Duodenal mucosa (tissue), 2 donors: ENCODE results near the gene TREML4.

Experiments
- H3K27ac ChIP-seq: one replicate; pipeline ENCODE4 v1.7.0; 2013; ENCODE audit warnings: low read depth, low read length
- H3K27me3 ChIP-seq, 2 donors: one replicate each; pipeline ENCODE4 v1.7.0; 2013; ENCODE audit warnings: low read length in 2 of 2, control low read depth in 1 of 2; ENCODE audit not compliant: insufficient read depth in 2 of 2, control insufficient read depth in 1 of 2
- H3K36me3 ChIP-seq, 2 donors: one replicate each; pipeline ENCODE4 v1.7.0; 2013; ENCODE audit warnings: low read length in 2 of 2, control low read depth in 1 of 2; ENCODE audit not compliant: insufficient read depth in 2 of 2, control insufficient read depth in 1 of 2
- H3K4me1 ChIP-seq, 2 donors: one replicate each; pipeline ENCODE4 v1.7.0; 2013; ENCODE audit warnings: low read length in 2 of 2, control low read depth in 1 of 2; ENCODE audit not compliant: insufficient read depth in 2 of 2, control insufficient read depth in 1 of 2
- H3K4me3 ChIP-seq, 2 donors: one replicate each; pipeline ENCODE4 v1.7.0; 2013; ENCODE audit warnings: low read length in 2 of 2, low read depth in 1 of 2
- H3K9ac ChIP-seq, 2 donors: one replicate each; pipeline ENCODE4 v1.7.0; 2013; ENCODE audit warnings: low read length in 2 of 2, low read depth in 1 of 2
- H3K9me3 ChIP-seq, 2 donors: one replicate each; pipeline ENCODE4 v1.7.0; 2013; ENCODE audit warnings: low read length in 2 of 2, control low read depth in 1 of 2; ENCODE audit not compliant: control insufficient read depth in 1 of 2

Gene TREML4

GRCh38 chr6:41247882-41248705 is 19.9 kb downstream of the TREML4 start:
- Histone ChIP-seq H3K4me1 (no peaks in the 10 kb centered on the region), H3K27ac (no peak overlapping the region), H3K4me3 (no peak overlapping the region), H3K9ac (no peak overlapping the region), H3K9me3 (no peaks in the 10 kb centered on the region), H3K27me3 (no peaks in the 10 kb centered on the region), H3K36me3 (no peaks in the 10 kb centered on the region)

- Histone ChIP-seq H3K4me3 (no peak overlapping the region), H3K27me3 (no peaks in the 10 kb centered on the region), H3K27ac (no peak overlapping the region), H3K9ac (no peak overlapping the region), H3K9me3 (no peaks in the 10 kb centered on the region), H3K4me1 (peaks cover 0 to 8% of the 10 kb centered on the region in 2 donors), H3K36me3 (no peaks in the 10 kb centered on the region)
Observed at GRCh38 chr6:41252401-41253169, 24.4 kb downstream of the TREML4 start.

DNA sequence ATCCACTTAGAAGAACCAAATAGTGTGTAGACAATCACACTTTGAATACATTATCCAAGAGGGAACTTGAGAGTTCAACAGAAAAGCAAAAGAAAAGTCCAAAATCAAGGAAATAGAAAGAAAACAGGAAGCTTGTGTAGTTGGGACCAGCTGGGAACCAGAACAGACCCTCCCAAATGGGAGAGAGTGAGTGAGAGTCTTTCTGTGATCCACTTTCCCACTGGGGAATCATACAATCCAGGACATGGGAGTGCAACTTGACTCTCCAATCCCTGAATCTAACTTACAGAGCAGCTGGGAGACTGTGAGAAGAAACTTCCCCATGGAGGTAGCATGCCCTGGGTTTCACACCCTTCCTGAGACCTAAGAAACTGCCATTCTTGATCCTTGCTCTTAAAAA is 27.0 kb downstream of the TREML4 start:
- Histone ChIP-seq H3K27ac (no peak overlapping the region), H3K4me3 (no peak overlapping the region), H3K4me1 (peaks cover 0 to 8% of the 10 kb centered on the region in 2 donors), H3K27me3 (no peaks in the 10 kb centered on the region), H3K9ac (no peak overlapping the region), H3K36me3 (no peaks in the 10 kb centered on the region), H3K9me3 (no peaks in the 10 kb centered on the region)

DNA sequence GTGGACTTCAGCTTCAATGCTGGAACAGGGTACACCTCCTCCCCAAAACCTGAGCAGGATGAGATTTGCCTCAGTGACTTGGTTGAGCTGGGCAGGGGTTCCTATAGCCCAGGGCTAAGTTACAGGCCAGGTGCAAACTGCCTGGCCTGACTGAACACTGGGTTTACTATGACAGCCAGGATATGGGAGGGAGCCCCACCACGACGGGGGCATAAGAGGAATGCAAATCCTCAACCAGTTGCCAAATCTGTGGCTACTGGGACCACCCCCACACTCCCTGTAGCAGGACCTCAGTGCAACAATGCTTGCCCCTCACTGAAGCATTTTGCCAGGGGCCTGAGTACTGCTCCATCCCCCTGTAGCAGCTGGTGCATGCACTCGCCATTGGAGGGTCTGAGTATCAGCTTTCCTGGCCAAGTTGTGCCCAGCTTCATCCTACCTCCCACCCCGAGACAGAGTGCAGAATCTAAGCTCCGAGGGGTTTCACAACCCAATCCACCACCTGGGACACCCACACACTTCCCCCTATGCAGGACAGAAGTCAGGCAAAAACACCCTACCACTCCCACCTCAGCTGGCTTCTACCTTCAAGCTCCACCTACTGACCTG is 27.6 kb downstream of the TREML4 start:
- H3K4me1 ChIP-seq: peaks cover 0 to 8% of the 10 kb centered on the region in 2 donors
- H3K36me3 ChIP-seq: no peaks in the 10 kb centered on the region
- H3K9me3 ChIP-seq: peaks cover 0 to 2% of the 10 kb centered on the region in 2 donors
- H3K4me3 ChIP-seq: no peak overlapping the region
- H3K27me3 ChIP-seq: no peaks in the 10 kb centered on the region
- no peak overlapping the region for H3K27ac ChIP-seq
- H3K9ac ChIP-seq: no peak overlapping the region

DNA sequence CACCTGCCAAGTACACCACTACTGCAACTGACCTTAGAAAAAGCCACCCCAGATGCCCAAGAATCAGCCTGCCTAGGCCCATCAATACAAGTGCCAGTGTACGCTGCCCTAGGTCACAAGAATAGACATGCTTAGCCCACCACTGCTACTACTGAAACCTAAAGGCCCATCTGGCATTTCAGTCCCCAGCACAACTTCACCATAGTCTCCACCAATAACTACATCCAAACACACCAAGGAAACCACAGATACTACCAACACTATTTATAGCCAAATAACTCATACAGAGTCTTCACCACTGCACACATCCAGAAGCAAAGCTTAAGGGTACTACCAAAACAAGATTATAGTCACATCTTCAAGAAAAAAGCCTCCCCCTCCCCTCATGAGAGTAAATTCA is 28.2 kb downstream of the TREML4 start:
- H3K9ac ChIP-seq: no peak overlapping the region
- no peak overlapping the region for H3K27ac ChIP-seq
- no peaks in the 10 kb centered on the region for H3K27me3 ChIP-seq
- no peak overlapping the region for H3K4me3 ChIP-seq
- no peaks in the 10 kb centered on the region for H3K36me3 ChIP-seq
- peaks cover 0 to 5% of the 10 kb centered on the region in 2 donors for H3K9me3 ChIP-seq
- peaks cover 0 to 8% of the 10 kb centered on the region in 2 donors for H3K4me1 ChIP-seq

DNA sequence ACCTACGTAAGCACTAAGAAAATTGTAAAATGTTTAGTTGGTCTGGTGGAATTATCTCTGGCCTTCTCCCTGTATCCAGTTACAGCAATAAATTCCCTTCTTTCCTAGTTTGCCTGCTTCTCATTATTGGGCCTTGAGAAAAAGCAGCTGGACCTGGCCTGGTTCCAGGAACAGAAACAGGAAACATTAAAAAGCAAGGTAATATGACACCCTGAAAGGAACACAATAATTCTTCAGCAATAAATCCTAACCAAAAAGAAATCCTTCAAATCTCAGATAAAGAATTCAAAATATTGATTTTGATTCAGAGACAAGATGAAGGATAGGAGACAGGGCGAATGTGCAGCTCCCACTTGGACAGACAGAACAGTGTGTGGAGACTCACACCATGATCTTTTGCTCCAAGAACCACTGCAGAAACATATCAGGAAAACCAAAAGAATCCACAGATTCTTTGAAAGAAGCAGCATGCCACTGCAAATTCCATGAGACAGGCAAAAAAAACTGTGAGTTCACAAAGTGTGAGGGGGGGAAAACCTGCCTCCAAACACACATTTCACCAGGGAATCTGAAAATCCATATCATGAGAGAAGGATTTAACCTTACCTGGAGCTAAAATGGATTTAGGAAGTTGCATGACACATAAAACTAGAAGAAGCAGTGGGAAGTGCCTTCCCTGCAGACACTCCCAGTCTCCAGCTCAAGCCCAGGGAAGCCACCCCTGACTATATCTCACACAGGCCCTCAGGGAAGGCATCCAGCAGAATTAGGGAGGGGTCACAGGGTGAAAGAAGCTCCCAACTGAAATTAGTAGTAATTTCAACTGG is 29.4 kb downstream of the TREML4 start:
- H3K9me3 ChIP-seq: peaks cover 0 to 12% of the 10 kb centered on the region in 2 donors
- H3K4me3 ChIP-seq: no peak overlapping the region
- no peaks in the 10 kb centered on the region for H3K36me3 ChIP-seq
- no peak overlapping the region for H3K9ac ChIP-seq
- H3K27ac ChIP-seq: no peak overlapping the region
- peaks cover 0 to 8% of the 10 kb centered on the region in 2 donors for H3K4me1 ChIP-seq
- no peaks in the 10 kb centered on the region for H3K27me3 ChIP-seq

DNA sequence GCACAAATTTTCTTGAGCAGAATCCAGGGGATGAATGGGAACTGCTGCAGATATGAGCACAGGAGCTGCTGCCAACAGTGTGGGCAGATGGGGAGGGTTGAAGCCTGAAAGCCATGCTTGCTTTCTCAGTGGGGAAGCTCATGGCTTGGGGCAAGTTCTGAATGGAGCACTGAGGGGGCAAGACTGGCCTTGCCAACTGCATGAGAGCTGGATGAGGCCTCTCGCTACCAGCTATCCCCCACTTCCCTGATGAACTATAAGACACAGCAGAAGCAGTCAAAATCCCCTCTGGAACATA is 30.0 kb downstream of the TREML4 start:
- Histone ChIP-seq H3K27me3 (no peaks in the 10 kb centered on the region), H3K36me3 (no peaks in the 10 kb centered on the region), H3K4me1 (peaks cover 0 to 8% of the 10 kb centered on the region in 2 donors), H3K4me3 (no peak overlapping the region), H3K27ac (no peak overlapping the region), H3K9ac (no peak overlapping the region), H3K9me3 (peaks cover 0 to 13% of the 10 kb centered on the region in 2 donors)

DNA sequence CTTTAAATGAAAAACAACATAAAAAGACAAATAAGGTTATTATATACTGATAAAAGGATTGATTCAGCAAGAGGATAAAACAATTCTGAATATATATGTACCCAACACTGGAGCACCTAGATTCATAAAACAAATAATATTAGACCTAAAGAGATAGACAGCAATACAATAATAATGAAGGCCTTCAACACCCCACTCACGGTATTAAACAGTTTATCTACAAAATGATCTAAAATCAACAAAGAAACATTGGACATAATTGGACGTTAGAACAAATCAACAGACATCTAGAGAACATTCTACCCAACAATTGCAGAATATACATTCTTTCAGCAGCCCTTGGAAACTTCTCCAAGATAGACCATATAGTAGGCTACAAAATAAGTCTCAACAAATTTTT is 34.3 kb downstream of the TREML4 start:
- no peak overlapping the region for H3K4me3 ChIP-seq
- no peak overlapping the region for H3K9ac ChIP-seq
- peaks cover 0 to 20% of the 10 kb centered on the region in 2 donors for H3K9me3 ChIP-seq
- no peak overlapping the region for H3K27ac ChIP-seq
- H3K4me1 ChIP-seq: no peaks in the 10 kb centered on the region
- H3K27me3 ChIP-seq: no peaks in the 10 kb centered on the region
- no peaks in the 10 kb centered on the region for H3K36me3 ChIP-seq

DNA sequence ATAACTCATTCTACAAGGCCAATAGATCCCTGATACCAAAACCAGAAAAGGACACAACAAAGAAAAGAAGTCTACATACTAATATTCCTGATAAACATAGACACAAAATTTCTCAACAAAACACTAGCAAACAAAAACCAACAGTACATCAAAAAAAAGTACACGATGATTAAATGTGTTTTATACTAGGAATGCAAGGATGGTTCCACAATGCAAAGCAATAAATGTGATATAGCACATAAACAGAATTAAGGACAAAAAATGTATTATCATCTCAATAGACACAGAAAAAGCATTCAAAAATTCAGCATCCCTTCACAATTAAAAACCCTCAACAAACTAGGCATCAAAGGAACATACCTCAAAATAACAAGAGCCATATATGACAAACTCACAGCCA is 35.1 kb downstream of the TREML4 start:
- Histone ChIP-seq H3K9me3 (peaks cover 0 to 20% of the 10 kb centered on the region in 2 donors), H3K27ac (no peak overlapping the region), H3K27me3 (no peaks in the 10 kb centered on the region), H3K36me3 (no peaks in the 10 kb centered on the region), H3K9ac (no peak overlapping the region), H3K4me3 (no peak overlapping the region), H3K4me1 (no peaks in the 10 kb centered on the region)
